NCI-H1092 treated with DMSO at 0.1 percent for 48 hours (cell line): ENCODE data around the gene MNT.

ENCODE experiments used
- DNase-seq: peaks from one replicate; lab custom pipeline; 2025; lab: John Stamatoyannopoulos, UW

MNT gene

DNA sequence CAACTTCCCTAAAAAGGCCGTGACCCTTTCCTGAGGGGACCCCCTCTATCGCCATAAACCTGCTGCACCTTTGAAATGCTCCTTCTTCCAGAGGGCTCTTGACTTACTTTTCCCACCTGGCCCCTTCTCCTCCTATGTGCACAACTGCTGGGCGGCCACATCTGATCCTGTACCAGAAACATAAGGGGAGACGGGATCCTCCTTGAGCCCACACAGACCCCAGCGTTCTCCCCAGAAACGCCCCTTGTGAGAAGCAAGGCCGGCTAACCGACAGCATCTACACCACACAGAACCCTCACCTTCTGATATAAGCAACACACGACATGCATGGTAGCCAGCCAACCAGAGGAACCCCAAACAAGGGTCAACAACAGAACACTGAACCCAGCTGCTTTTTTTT is 14.2 kb upstream of the MNT start:
- no peak for DNase-seq

DNA sequence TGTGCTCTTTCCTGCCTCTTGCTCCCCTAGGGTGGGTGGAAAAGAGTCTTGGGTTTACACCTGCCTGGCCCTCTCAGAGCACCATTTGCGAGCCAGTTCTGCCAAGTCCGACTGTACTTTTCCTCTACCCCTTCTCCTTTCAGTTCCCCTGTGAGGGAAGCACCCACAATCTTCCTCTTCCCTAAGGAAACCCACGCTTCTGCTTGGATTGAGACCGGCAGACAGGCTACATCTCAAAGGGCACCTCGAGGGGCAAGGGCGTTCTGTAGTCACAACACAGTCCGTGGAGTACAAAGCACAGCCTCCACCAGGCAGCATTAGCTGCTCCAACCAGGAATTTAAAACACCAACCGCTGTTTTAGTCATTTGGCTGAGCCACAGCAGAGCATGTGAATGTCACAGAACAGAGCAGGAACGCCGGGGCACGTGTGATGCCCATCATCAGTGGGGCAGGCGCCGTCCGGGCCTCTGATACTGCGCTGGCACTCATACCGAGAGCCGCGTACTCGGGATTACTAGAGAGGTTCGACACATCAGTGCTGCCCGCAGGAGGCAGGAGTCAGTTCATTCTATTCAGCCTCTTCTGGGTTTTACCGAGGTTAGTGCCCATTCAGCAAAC is 13.7 kb upstream of the MNT start:
- DNase-seq = no peak

DNA sequence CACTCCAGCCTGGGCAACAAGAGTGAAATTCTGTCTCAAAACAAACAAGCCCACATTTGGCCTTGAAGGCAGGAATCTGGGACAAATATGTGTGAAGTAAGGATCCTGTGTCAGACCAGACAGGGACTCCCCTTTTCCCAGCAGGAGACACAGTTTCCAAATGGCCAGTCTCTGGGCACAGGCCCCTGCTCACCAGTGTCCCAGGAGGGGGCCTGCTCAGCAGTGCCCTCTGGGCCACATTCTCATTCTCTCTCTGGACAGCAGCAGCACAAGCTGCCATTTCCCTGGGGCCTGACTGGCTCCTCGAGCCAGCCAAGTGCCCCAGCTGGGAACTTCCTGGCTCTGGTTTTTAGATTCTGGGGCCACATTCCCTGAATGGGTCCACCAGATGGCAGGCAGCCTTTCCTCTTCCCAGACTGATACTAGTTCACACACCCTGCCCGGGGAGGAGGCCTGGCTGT is 11.7 kb upstream of the MNT start:
- DNase-seq = no peak

DNA sequence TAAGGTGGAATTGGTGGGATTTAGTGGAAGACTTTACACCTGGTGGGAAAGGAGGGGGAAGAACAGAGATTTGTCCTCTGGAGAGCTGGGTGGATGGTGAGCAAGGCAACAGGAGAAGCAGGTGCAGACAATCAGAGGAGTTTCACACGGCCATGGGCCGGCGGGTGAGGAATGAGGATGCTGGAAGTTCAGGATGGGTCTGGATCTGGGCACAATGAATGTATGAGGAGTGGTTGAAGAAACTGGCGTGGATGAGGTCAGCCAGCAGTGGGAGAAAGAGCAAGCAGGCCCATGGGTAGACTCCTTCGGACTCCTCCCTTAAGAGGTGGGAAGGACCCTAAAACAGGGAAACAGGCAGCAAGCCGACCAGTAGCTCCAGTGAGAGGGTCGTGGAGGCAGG is 10.1 kb upstream of the MNT start:
- no peak for DNase-seq

DNA sequence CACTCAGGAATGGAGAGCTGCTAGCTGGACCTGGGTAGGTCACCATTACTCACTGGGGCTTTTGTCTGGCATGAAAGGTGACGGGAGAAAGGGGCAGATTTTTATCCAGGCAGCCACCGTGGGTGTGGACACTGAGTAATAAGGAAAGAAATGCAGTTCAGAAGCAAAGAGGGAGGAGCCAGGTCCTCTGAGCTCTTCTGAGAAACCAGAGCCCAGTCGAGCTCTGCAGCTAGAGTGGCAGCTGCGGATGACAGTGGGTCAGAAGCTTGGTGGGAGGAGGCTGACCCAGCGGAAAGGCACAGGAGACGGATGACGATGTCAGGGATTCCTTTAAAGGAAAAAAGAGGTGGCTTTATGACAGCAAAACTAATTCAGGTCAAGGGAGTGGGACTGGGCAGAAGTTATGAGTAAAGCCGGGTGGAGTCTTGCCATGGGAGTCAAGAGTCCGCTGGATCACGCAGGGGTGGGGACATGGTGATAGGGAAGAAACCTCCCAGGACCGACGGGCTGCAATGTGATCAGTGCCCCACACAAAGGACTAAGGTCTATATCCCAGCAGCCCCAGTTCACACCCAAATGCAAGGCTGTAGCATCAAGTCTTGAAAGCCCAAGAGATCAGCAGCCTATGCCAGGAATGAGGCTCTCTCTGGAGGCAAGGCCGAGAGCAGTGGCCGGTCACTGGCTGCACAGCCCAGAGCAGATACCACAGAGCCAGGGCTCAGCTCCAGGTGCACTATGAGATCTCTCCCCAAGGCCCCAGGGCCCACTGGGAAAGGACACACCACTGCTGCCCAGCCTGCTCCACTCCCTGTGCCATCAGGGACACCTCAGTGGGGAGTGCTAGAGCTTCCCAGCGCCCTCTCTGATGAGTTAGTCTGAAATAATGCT is 6.3 kb upstream of the MNT start:
- no peak for DNase-seq

DNA sequence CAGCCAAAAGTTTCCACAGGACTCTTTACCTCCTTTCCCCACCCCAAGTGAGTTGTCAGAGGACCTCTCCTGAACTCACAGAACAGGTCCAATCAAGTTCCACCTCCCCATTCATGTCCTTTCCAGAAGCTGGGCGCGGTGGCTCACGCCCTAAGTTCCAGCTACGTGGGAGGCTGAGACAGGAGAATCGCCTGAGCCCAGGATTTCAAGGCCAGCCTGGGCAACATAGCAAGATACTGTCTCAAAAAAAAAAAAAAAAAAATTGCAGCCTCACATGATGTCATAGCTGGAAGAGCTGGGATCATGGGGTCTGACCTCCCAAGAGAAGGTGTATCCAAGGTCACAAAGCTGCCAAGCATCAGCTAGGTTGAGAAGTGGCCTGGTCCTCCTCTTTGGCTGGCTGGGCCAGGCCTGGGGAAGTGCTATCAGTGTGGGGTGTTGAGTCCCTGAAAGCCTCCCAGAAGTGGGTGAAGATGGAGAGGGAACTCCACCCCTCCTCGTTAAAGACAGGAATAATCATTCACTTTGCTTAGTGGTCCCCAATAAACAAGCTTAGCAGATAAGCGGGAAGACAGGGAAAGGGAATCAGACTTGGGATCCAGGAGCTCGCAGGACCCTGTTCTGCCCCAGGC is 5.5 kb upstream of the MNT start:
- DNase-seq = no peak

DNA sequence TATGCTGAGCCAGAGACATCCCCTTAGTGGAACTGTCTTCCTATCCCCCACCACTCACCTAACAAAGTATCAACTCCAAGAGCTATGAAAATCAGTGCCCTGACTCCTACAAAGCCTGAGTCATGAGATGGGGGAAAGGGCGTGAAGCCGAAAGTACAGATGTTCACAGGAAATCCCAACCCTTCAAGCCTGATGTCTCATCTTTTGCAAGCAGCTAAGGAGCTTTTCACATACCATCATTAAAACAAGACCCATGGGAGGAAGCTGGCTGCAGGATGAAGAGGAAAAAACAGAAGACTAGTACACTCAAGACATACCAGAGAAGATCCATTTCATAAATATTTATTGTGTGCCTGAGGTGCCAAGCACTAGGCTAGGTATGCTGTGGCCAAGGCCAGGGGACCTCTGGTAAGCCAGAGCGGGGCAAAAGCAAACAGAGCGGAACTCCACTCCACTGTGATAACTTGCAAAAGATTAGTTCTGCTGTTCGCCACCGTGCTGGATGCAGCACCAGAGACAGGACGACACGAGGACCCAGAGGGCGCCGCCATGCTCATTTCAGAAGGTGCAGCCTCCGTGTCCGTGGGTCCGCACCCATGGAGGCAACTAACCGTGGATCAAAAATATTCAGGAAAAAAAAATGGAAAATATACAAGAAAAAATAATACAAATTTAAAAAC is 4.5 kb upstream of the MNT start:
- no peak for DNase-seq

DNA sequence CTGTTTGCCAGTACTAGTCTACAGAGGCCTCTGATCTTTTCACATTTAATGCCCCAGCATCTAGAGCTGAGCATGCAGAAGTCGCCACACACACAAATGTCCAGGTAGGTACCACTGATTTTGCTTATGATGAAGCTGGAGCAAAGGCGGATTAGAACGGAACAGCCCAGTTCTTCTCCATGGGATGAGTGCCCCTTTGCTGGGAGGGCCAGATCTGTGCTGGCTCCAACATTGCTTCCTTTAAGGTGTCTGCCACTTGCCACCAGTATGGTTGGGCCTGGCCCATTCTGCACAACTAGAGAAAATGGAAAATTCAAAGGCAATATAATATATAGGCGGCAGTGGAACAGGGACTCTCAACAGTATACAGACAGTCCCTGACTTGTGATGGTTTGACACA is 2.2 kb upstream of the MNT start:
- no peak for DNase-seq

DNA sequence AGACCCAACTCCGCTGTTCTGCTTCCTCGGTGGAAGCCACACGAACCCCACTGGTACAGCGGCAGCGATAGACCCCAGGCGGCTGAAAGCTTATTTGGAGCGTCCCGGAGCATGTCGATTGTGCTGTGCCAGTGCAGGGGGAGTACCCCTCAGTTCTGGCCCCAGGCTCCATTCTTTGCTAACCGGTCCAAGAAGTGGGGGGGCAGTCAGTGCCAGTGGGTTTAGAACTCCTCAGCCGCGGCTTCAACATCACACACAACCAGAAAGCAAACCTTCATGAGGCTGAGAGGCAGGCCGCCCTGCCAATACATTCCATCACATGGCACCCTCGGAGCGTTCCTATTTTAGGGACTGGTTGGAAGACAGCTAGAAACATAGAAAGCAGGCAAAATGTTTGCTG is 1.7 kb upstream of the MNT start:
- DNase-seq = no peak

DNA sequence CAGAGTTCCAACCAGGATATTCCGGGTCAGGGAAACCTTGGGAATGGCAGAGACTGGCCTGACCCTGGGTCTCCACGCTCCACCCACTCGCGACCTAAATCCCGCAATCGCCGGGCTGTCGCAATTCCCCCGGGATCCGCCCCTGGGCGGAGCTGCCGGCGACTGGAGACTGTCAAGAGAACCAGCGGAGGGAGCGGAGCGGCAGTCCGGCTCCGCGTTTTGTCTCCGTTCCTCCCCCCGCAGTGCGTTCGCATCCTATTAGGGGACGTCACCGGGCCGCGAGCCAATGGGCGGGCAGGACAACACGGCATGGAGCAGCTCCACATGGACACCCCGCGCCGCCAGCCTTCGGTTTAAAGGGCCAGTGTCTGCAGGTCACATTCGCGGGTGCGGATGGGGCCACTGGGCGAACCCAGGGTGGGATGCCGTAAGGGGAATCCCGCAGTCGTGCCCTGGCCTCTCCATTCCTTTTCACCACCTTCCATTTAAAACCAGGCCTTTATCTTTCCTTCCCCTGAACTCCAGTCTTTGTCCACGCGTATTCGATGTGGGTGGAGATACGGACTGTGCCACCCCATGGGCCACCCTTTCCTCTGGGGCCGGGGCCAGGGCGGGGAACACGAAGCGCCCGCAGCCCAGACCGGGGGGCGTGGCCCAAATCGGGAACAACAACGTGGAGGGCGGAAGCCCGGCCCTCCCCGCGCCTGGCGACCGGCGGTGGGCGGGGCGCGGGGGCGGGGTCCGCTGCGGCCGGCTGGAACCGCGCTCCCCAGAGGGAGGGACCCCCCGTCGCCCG is 764 bp upstream of the MNT start:
- peak; percentile 95 for DNase-seq

DNA sequence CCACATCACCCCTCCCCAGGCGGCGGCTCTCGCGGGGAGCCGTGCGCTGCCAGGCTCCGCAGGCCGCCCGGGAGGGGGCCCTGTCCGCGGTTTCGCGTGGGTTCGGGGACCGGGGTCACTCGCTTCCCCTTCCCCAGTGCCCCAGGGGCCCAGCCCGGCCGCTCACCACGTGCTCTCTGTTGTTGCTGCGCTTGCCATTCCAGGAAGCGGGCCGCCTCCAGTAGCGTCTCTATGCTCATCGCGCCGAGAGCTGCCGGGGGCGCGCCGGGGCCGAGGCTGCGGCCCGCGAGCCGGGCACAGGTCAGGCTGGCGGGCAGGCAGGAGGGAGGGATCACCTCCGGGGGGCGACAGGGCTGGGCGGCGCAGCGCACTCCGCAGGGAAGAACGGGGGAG is 390 bp downstream of the MNT start:
- peak; percentile 22 for DNase-seq

DNA sequence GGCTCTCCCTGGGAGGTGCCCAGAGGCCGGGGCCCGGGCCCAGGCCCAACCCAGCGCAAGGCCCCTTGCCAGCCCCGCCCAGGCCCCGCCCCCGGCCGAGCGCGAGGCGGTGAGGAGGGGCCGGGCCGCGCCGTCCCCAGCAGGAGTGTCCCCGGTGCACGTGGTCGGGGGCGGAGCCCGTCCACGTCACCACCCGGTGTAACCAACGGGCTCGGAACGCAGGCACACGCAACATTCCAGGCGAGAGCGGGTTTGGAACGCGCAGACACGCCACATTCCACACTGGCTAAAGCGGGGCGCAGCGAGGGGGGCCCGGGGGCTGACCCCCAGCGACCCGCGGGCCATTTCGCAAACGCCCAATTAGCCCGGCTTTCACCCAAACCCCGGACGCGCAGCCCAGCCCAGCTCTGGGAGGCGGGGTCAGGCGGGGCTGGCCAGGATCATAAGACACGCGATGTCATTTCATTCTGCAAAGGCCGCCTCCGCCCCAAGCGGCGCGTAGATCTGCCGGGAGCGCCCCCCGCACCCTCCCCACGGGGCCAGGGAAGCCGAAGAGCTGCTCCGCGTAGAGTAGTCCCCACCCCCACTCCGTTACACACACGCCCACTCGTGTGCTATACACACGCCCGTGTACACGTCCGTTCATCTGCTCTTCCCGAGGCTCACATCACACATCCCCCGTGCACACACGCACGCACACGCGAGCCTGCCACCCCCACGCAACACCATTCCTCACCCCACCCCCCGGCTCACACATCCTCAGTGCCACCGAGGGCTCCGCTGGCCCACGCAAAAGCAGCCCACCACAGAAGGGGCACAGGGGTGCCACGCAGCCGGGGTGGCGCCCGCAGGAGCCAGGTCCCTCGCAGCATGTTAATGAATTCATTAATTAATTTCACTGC is 1.0 kb downstream of the MNT start:
- peak; percentile 79 for DNase-seq

DNA sequence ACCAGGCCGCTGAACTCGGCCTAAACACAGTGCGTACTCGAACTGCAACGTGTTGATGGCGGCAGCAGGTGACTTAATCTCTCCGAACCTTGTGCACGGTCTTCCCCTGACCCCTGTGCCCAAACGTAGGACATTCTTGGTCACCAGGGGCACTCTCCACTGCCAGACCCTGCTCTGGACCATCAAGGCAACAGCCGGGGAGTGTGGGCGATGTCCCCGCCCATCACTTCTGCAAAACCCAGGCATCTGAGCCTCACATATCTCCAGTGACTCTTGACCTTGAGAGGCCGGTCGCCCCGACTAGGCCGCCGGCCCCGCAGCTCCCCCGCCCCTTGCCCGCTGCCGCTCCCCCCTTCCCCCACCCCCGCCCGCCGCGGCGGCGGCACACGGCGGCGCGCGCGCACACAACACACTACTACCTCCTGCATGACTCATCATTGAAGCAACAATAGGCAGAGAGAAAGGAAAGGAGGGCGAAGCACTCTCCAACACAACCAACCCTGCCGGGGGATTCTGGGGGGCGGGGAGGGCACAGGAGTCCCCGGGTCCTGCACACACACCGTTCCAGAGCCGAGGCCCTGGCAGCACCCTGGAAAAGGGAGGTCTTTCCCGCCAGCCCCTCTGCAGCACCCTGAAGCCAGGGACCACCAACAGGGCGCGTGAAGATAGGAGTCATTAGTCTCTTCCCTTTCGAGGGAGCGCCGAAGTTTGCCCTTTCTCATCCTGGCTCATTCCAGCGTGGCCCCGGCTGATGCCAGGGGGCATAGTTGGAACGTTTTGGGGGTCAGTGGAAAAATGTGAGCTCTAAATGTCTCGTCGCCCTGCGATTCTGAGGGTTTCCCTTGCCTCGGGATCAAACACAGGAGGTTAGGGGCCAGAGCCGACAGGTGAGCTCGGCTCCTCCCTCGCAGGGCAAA is 1.9 kb downstream of the MNT start:
- peak; percentile 25 for DNase-seq

DNA sequence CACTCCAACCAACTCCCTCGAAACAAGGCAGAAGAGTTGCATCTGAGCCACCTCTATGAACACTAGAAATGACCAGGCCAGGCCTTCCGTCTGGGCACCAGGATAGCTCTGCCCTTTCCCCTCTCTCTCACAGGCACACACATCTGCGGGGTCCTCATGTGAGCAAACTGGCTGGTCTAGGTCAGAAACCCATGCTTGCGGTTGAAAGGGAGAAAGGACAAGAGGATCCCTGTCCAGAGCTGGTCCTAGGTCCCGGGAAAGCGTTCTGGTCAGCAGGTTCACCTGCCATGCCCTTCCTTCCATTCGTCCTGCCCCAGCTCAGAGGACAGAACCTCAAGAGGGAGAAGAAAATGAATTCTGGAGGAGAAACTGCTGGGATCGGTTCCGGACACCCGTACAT is 2.7 kb downstream of the MNT start:
- no peak for DNase-seq

DNA sequence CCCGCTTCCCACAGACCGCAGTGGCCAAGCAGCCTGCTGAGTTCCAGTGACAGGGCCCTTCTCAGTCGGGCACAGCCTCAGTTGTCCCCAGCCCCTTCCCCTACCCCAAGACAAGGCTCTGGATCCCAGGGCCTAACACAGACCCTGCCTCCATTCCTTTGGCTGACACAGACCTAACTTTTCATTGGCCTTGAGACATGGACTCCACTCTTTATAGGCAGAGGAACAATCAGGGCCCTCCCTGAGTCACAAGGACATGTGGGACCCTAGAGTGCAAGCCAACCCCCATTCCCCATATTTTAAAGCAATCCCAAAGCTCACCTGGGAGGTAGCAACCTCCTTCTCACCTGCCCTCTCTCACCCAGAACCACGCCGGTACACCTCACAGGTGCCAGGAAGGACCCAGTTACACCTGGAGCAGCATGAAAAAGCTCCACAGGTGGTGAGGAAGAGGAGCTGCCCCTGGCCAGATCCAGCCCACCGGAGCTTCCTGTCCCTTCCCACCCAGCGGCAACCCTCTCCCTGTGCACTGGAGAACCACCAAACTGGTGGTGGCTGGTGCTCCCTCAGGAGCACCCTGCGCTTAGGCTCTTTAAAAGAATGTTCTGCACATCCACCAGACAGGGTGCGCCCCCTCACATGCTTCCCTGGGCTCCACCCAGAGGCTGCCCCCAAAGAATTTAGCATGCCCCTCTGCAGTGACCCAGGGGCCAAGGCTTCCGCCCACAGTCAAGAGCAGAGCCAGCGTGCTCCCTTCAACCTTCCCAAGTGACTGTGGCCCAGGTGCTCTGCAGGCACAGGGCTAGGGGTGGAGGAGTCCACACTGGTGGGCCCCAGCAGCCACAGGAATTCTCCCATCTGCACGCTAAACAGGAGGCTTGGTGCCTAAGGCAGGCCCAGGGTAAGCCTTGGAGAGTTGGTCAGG is 3.4 kb downstream of the MNT start:
- DNase-seq = no peak

DNA sequence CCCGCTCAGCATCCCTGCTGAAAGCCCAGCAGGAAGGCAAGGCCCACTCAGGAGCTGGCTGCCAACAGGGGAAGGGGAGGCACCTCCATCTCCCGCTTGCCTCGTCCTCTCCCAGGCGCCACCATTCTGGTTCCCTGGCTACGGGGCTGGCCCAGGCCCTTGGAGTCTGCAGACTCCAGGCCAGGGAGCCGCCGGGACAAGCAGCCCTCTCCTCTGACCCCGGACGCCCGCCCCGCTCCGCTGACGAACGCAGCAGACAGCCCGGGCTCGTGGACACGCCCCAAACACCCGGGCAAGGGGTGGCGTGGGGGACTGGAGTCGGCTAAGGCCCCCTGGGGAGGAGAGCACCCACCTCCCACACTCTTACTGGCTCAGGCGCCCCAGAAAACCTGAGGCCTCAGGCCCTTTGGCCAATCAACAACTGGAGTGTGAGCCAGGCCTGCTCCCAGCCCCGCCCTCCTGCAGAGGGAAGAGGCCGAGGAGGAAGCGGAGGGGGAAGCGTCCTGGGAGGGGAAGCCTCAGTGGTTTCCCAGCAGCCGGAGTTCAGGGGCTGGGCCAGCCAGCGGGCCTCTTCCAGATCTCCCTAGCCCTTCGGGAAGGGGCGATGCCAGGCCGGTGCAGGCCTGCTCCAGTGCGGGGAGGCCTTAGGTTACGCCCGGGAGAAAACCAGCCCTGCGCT is 4.2 kb downstream of the MNT start:
- peak; percentile 29 for DNase-seq

DNA sequence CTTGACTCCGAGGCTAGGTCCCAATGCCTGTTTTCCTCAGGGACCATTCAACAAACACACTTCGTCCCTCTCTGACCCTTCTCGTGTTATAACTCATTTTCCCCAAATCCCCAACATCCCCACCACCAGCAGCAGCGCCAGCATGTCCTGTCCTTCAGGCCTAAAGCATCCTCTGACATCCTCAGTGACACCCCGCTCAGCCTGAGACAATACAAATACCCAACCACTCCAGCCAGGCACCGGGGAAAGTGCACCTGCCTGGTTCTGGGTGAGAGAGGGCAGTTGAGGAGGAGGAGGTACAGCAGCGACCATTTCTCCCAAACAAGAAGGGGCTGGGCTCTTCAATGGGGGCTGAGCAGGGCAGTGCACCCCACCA is 4.7 kb downstream of the MNT start:
- DNase-seq = no peak
